Measurements from ENCODE around the gene B3GNT2.
"Not testable (repeated sequence)": the region's sequence is repeated elsewhere in the genome, so short reads cannot be mapped to it uniquely, and the experiment has no call there.

The B3GNT2 gene

DNA sequence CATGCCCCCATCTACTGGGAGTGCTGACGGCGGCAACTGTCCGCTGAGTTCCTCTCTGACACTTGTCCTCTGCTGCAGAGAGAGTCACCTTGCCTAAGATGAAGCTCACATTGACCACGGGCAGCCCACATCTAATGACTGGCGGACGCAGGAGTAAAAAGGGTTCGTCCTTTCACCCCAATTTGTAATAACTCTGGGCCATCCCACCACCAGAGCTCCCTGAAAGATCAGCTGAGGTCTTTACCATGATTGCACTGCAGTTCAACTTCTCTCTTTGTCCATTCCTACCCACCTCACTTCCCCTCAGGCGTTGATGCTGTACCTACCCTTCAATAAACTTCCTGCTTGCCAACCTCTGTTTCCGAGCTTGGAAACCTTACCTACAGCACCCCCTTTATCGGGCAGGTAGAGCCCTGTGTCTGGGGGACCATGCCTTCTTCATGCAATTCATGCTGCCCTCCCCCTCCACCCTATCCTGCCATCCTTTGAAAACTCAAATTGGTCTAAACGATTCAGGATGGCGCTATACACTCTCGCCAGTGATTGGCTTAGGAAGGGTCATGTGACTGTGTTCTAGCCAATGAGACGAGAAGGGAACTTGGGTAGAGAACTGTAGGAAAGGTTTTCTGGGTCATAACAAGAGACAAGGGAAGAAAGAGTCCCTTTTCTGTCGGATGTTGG lies 10.3 kb upstream of the B3GNT2 start:
- no peak for DNase-seq

DNA sequence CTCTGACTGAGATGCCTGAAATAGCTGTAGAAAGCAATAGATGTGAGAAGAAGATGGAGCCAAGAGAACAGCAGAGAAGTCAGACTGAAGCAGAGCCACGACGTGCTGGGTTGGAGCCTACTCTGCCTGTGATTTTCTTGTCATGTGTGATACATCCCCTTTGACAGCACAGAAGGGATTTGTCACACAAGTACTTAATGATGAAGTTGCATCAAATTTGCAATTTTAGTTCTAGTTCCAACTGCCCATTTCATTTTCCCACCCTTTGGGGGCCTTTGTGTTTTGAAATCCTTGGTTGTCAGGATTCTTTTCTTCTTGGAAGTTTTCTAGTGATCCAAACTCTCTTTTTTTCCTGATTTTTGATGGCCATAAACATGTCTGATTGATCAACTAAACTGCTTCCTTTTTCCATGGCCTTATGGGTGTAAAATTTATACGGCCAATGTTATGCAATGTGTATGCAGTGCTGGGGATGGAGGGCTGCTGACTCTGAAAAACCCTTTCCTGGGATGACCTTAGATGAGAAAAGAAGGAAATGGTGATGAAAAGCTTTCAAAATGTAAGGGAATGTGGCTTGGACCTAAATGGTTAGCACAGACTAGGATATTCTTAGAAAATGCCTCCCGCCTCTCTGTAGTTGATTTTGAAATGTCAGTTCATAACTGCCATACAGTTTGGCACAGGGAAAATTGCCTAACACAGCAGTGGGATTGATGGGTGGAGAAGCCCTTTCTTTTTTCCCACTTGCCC lies 9.6 kb upstream of the B3GNT2 start:
- no peak for DNase-seq

DNA sequence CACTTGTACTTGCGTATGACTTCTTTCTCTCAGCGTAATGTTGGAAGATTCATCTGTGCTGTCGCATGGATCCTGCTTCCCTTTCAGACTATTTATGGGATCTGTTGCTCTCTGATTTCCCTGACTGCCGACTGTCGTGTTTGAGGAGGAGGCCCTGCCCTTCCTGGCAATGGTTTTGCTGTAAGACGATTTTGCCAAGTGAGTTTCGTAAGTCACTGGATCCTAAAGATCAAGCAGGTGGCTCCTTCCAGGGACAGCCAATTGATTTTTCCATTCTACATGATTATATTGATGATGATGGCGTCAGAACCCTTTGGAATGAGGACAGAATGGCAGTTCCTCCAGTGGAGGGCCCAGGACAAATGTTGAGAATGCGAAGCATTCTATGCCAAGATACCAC lies 8.7 kb upstream of the B3GNT2 start:
- no peak for DNase-seq

DNA sequence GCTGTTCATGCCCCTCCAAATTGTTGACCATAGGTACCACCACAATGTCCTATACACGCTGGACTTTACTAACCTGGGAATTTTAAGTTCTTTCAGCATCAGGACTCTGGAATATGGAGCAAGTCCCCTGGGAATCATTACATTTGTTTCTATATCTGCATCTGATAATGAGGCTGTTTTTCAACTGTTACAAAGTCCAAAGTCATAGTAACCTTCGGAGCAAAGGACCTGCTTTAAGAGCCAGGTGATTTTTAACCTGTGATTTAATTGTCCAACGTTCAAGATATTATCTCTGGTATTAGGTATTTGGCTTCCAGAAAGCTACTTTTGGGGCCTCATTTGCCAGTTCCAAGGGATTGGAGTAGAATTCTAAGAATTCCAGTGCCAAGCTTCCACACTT lies 7.5 kb upstream of the B3GNT2 start:
- no peak for DNase-seq

DNA sequence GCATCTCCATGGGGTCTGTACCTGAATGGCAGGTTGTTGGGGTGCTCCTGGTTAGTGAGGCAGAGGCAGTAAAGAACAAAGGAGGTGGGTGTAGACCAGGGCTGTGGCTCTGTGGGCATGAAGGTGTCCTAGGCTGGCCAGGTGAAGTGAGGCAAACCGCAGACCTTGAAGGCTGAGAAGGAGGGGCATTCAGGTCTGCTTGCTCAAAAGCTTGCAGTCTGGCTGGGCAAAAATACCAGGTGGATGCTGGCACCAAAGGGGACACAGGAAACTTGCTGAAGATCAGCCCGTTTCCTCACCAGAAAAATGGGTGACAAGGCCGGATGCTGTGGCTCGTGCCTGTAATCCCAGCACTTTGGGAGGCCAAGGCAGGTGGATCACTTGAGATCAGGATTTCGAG lies 6.7 kb upstream of the B3GNT2 start:
- DNase-seq: no peak

DNA sequence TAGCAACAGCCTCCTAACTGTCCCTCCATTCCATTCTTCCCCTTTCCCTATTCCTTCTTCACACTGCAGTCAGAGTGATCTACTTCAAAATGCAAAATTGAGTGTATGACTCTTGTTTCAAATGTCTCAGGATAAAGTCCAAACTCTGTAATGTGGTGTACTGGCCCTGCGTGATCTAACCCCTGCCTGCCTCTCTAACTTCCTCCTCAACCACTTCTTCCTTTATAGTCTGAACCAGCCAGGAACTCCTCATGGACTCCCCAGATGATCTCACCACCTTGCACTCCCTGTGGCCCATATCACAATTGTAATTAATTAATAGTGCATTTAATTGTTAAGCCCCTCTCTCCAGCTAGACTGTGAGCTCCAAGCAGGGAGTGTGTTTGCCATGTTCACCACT lies 3.1 kb upstream of the B3GNT2 start:
- no peak for DNase-seq

DNA sequence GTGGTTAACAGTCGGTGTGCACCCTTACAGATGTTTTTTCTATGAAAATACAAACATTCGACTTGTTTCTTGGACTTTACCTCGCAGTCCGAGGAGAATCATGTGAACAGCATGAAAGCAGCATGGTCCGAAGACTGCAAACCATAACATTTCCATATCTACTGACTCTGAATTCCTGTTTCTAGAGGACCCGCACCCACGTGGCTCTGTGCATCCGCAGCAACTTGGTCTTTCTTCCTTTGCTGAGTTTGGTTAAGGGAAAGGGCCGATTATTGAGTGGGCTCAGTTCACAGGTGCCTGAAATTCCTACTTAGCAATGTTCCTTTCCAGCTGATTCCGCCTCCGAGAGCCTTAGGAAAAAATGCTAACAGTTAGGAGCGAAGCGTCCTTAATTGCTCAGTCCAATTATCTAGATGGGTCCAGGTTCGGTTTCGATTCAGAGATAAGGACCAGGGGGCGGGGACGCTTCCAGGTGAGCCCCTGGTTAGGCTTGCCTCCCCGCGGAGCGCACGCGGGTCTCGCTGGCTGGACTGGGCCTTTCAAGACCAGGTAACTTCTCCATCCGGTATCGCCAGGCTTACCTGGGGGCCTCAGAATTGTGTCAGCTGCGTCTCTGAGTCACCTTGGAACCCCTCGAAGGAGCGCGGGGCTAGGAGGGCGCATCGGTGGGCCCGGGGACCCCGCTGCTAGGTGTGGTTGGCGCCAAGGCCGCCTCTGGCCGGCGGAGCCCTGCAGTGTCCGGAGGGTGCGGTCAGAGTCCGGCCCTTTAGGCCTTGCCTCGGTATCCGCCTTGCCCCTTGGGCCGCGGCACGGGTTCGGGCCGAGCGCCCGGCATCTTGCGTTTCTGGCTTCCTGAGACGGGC lies 1.1 kb upstream of the B3GNT2 start:
- no peak for DNase-seq

DNA sequence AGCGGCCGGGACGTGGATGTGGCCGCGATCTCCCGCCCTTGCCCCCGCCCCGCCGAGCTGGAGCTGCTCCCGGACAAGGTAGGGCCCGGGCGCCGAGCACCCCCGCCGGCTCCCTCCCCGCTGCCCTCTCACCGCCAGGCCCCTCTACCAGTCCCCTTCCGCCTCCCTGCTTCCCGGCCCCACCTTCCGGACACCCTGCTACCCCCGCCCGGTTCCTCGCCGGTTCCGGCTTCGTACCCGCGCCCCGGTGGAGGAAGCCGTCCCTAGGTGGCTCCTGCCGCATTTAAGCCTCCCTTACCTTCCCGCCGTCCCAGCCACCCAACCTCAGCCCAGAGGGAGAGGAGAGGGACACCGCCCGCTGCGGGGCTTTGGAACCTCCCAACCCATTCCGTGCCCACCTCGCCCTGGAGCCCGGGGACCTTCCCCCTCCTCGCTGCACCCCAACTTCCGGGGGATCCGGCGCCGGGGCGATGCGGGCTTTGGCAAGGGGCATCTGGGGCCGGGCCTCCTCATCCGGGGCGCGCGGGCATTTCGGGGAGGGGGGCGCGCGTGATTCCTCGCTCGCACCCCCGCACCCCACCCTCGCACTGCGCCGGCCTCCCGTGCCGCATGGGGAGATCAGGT lies 475 bp downstream of the B3GNT2 start:
- peak; percentile 15 for DNase-seq

DNA sequence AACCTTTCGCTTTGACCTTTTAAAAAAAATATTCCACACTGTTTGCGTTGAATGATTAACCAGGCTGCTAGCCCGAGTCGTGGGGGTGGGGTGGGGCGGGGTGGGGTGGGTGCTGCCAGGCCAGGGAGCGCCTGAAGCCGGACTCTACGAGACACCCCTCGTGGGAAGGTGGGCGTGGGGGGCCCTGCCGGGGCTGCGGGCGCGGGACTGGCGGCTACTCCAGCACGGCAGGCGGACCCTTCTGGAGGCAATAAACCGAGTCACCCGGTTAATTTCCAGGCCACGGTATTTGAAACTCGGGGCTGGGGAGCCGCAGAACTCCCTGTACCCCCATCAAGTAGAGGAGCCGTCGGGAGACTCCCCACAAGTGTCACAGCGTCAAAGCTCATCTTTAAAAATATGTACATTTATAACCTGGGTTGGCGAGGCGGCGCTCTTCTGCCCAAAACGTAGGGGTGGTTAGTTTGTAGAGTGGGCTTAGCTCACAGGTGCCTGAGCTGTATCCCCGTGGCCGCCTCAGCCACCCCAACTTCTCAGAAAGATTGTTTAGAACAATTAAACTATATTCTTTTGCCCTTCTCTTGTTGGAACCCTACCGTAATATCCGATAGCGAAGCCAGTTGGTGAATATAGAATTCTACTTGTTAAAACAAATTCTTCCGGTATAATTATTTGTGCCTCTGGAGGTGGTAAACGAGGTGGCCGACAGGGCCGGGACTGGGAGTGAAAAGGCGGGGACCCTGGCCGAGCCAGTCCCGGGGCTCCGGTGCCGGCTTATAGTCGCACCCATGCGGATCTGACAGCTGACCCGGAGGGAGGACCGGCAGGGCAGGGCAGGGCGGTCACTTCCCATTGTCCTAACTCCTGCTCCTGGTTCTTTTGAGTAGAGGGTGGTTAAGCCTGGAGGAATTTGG lies 1.4 kb downstream of the B3GNT2 start:
- no peak for DNase-seq

DNA sequence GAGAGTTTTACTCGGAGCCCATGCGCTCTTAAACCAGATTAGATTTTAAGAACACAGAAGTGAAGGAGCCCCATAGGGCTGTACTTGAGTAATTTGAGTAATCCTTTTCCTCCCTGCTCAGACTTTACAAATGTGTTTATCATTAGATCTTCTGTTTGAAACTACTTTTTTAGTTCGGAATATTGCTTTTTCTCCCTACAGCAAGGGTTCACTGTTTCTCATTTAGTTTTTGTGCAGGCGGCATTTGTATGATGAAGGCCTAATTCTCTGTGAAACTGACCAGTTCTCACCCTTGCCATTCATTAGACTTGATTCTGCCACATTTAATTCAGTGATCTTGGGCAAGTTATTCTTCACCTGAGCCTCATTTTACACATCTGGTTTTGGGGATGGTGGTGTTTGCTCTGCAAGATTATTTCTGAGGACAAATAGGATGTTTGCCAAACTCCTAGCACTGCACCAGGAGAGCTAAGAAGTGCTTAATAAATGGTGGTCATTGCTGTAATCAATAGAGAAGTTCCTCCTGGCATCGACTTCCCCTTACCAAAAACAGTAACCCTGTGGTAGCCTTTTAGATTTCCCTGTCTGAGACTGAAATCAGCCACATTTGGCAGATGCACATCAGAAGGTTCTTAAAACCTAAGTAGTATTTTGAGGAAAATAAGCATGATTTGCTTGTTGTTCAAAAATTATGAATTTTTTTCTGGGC lies 2.2 kb downstream of the B3GNT2 start:
- DNase-seq: no peak

DNA sequence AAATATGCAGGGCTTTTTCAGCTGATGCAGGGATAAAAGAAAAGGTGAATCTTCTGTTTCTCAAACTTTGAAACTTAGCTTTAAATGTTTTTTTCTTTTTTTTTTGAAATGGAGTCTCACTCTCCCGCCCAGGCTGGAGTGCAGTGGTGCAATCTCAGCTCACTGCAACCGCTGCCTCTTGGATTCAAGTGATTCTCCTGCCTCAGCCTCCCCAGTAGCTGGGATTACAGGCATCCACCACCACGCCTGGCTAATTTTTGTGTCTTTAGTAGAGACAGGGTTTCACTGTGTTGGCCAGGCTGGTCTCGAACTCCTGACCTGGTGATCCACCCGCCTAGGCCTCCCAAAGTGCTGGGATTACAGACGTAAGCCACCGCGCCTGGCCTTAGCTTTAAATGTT lies 2.9 kb downstream of the B3GNT2 start:
- DNase-seq: not testable (repeated sequence)

DNA sequence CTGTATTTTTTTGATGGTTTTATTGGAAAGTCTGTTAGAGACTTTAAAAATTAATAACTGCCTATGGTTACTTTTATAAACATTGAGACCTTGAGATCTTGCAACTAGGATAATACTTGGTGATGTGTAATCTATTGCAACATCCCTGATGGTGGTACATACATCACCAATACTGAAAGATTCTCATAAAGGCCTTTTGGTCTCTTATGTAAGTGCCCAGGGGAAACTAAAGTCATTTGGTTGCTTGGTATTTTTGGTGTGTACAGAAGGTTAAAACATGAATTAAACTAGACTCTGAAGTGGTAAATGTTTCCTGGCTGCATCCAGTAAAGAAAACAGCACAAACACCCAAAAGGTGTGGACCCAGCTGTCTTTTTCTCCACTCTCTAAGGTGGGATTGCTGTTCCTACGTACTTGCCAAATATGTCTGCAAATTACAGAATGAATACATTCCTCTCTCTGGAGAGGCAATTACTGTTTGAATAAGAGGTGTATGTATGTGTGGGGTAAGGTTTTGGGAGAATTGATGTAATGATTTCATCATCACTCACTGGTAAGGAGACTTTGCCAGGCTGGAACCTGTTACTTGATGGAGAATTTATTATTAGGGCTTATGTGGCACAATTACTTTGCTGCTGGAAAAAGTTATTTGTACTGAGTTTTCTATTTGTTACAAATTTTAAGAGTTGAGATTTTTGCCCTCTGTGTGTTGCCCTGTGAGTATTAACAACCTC lies 3.6 kb downstream of the B3GNT2 start:
- DNase-seq: peak; percentile 42

DNA sequence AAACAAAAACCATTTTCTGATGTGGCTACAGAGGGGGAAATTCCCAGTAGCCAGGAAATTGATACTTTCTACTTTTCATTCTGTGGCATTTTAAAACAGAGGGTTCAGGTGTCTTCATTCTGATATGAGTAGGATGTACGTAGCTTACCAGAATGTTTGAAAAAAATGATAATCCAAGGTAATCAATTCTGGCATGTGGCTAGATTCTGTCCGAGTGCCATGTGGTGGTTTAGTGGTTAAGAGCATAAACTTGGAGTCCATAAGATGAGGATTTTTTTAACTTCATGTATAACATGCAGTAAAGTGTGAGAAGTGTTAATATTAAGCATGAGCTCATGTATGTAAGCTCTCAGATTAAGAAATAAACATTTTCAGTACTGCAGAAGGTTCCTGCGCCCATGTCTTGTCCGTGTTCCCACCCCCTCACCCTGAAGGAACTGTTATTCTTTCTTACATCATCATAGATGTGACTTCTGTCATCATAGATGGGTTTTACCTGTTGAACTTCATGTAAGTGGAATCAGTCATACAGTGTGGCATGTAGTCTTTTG lies 4.5 kb downstream of the B3GNT2 start:
- no peak for DNase-seq

DNA sequence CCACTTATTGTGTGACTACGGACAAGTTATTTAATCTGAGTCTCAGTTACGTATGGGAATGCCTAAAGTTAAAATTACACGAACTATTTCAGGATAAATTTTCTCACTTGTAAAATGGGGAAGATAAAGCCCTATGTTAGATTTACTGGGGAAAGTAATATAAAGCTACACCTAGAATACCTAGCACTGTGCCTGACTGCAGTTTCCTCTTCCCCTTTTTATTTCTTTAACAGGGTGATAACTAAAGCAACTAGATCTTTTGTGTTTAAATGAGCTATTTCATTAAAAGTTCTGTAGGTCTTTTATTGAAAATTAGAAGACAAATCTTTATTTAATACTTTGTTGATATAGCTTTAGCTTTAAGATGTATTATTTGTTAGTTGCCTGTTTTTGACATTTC lies 5.0 kb downstream of the B3GNT2 start:
- DNase-seq: no peak

DNA sequence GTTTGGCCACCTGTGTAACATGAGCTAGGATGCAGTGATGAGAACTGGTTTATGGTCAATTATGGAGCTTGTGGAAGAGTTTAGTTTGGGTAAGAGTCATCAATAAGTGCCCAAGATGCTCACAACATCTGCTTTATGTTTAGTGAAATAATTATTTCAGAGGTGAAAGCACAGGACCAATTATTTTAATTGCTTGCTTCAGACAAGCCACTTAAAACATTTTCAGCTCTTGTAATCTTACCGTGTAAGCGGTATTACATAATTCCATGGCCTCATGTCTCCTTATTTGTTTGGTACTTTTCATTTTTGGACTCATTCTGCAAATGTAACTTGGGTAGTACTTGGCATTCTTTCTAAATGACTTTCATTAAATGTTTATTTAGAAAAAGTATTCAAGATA lies 5.4 kb downstream of the B3GNT2 start:
- DNase-seq: no peak

DNA sequence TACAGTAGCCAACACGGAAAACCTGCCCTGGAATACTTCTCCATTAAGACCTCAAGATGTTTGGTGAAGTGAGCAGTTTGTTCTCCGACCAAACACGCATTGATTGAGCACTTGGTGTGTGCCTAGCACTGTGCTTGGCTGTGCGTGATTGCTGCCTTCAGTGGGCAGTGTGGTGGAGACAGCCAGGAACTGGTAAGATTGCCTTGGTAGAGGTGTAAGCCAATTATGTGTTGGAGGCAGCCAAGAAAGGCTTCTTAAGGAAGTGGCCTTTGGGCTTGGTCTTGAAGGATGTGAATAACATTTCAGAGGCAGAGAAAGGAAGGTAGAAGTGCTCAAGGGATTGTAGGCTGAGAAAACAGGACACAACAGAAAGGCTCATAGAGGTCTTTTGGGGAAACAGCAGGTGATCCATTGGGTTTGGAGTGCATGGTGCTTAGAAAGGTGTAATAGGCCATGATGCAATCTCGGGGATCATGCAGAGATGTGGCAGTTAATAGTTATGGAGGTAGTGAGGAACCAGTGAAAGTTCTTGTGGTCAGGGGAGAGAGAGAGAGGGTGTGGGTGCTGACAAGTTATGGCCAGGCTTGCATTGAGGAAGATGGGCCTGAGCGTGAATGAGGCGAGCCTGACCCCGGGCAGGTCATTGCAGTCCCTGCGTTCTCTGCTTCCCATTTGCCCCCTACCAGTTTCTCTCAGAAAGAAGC lies 6.3 kb downstream of the B3GNT2 start:
- no peak for DNase-seq

DNA sequence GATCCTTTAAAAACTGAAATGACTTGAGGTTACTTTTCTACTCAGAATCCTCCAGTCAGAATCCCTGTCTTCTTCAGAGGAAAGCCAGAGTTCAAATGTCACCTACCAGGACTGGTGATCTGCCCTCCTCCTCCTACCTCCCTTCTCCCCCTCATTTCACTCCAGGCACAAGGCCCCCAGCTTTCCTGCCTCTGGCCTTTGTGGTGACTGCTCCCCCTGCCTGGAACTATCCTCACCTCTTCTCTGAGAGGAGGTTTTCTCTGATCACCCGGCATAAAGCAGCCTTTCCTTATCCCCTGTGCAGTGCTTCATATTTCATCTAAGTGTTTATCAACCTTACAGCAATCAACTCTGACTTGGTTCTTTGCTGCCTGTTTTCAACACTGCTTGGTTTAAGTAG lies 6.8 kb downstream of the B3GNT2 start:
- no peak for DNase-seq

DNA sequence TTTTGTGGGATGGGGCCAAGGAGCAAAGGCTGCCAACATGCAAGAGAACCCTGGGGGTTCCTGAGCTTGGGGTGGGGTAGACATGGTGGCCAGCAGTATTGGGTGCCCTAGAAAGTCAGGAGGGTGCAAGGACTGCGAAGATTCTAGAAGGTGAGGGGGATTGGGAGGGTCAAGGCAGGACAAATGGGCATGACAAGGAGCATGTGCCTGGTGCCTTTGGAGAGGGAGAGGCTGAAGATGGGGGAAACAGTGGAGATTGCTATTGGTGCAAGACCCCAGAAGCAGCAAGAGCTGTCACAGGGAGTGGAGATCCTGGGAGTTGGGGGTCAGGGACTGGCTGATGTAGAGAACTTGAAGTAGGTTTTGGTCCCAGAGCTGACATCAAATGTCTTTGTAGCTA lies 7.5 kb downstream of the B3GNT2 start:
- DNase-seq: no peak

DNA sequence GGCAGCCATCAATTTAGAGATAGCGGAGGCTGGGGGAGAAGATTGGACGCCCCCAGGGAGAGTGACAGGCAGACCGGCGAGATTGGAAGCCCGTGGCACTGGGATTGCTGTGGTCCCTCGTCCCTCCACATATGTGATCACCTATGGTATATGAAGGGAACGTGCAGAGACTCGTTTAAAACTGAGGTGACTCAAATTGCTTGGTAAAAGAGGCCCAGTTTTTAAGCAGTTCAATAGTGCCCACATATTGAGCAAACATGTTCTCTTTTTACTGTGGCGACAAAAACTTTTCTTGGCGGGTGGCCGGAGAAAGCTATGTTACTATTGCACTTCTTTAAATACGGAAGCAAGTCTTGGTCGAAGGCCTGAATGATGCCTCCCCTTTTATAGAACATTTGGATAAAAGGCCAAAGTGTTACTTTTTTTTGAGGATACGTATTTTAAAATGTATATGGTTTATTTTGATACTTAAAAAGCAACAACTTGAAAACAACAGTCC lies 9.1 kb downstream of the B3GNT2 start:
- no peak for DNase-seq

DNA sequence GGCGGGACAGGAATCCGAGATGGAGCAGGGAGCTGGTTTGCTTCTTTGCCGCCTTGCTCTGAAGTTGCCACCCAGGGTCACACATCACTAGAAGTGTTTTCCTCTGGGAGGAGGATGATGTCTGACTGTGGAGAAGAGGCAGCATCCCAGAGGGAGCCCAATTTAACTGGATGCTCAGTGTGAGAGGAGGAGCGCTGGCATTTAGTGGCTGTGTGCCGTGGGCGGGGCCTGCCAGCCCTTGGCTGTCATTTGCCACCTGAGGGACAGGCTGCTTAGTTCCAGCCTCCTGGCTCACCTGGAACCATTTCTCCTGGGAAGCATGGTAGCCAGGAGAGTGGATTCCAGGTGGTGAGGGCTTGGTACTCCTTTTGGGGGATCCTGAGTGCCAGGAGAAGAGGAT lies 9.6 kb downstream of the B3GNT2 start:
- DNase-seq: no peak

Data from fibroblast of skin of right quadriceps (primary cell).